Prostate gland (tissue), 2 donors: Measurements from ENCODE around the gene ZNF765. TPM values are rescaled to one million over a fixed set of nuclear protein-coding genes. Genes with fewer than 3 reads are reported as not detected.
"Not testable (repeated sequence)": the region's sequence is repeated elsewhere in the genome, so short reads cannot be mapped to it uniquely, and the experiment has no call there.

Experiments
- DNase-seq: peaks from one replicate; pipeline ENCODE4 v3.0.0-alpha.2; 2019; ENCODE audit warnings: low spot score
- H3K27ac ChIP-seq, 2 donors: fragments of 200-600 bp; sonication (generic); 2 replicates each; pipeline ENCODE4 v1.5.1; 2017 to 2019
- H3K27me3 ChIP-seq: fragments of 200-600 bp; sonication (generic); replicated peaks from 2 replicates; pipeline ENCODE4 v1.5.1; 2019; ENCODE audit not compliant: insufficient read depth
- H3K36me3 ChIP-seq, 2 donors: fragments of 200-600 bp; sonication (generic); 1 replicate in 1 of 2; 2 replicates in 1 of 2; pipeline versions ENCODE4 v1.5.1 to v1.8.1; 2017 to 2019
- H3K4me1 ChIP-seq: fragments of 200-600 bp; sonication (generic); replicated peaks from 2 replicates; pipeline ENCODE4 v1.5.1; 2019
- H3K4me3 ChIP-seq, 2 donors: fragments of 200-600 bp; sonication (generic); 2 replicates each; pipeline ENCODE4 v1.5.1; 2017 to 2019
- H3K9me3 ChIP-seq: fragments of 200-600 bp; sonication (generic); 2 replicates; pipeline ENCODE4 v1.5.1; 2017
- POLR2A ChIP-seq: fragments of 450-650 bp; IDR thresholded peaks from one replicate; pipeline ENCODE4 v1.6.1; 2016; ENCODE audit warnings: antibody characterized with exemption, mild to moderate bottlenecking
- POLR2AphosphoS5 ChIP-seq: sonication (generic); formaldehyde crosslinking; IDR thresholded peaks from one replicate; pipeline ENCODE4 v1.6.1; 2017; ENCODE audit warnings: antibody characterized with exemption
- WGBS: methylation state at CpG from one replicate; pipeline ENCODE4 v1.1.5; 2018; 5-methylcytosine and 5-hydroxymethylcytosine counted together
- intact Hi-C: fragments of 100-400 bp; cut with DNase I; formaldehyde crosslinking; loops from one replicate; pipeline ENCODE4 v1.14.2; 2022
- total RNA-seq, 2 donors: library from RNA; depleted of rRNA; stranded (reverse); fragments of >200 nt; gene quantifications; one replicate each; pipeline ENCODE4 v1.1.0, GENCODE V29; 2016
- TF ChIP-seq, protein P1 (sequence below), 4 experiments: fragments of 200-600 bp in 2 of 4; fragments of 450-650 bp in 2 of 4; sonication (generic) in 2 of 4; IDR thresholded peaks; 1 replicate in 3 of 4; 2 replicates in 1 of 4; pipeline ENCODE4 v1.5.1; 2016 to 2019; ENCODE audit warnings: antibody characterized with exemption in 4 of 4, mild to moderate bottlenecking in 2 of 4, moderate library complexity in 2 of 4

The ZNF765 gene
- total RNA-seq, 2 donors from 2014 or later = 12.5 to 23.0 TPM

DNA sequence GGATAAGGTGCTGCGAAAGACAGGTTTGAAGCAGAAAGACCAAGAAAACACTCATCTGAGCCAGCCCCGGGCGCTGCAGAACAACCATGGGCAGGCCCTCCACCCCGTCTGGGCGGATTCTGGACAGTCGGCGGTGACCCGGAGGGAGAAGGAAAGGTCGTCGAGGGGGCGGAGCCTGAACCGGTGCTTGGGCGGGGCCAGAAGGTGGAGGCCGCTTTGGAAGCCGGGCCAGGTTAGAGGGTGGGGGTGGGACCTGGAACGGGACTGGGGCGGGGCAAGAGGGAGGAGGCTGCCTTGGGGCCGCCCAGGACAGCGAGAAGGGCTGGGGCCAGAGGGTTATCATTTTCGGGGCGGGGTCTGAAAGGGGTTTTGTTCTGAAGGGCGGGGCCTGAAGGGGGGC lies 5.0 kb upstream of the ZNF765 start:
- TF ChIP-seq, protein P1, sequence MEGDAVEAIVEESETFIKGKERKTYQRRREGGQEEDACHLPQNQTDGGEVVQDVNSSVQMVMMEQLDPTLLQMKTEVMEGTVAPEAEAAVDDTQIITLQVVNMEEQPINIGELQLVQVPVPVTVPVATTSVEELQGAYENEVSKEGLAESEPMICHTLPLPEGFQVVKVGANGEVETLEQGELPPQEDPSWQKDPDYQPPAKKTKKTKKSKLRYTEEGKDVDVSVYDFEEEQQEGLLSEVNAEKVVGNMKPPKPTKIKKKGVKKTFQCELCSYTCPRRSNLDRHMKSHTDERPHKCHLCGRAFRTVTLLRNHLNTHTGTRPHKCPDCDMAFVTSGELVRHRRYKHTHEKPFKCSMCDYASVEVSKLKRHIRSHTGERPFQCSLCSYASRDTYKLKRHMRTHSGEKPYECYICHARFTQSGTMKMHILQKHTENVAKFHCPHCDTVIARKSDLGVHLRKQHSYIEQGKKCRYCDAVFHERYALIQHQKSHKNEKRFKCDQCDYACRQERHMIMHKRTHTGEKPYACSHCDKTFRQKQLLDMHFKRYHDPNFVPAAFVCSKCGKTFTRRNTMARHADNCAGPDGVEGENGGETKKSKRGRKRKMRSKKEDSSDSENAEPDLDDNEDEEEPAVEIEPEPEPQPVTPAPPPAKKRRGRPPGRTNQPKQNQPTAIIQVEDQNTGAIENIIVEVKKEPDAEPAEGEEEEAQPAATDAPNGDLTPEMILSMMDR (IDR thresholded peaks at IDR 0.05) = no peak
- no peak for TF ChIP-seq POLR2A
- TF ChIP-seq POLR2AphosphoS5 = no peak
- H3K27ac ChIP-seq = no peak overlapping the region
- WGBS = 55% methylated on average over 22 of the region's 22 CpGs
- H3K27me3 ChIP-seq = no peaks in the 10 kb centered on the region
- no peak for DNase-seq
- no peaks in the 10 kb centered on the region for H3K4me1 ChIP-seq
- H3K4me3 ChIP-seq = no peak overlapping the region
- H3K36me3 ChIP-seq = no peaks in the 10 kb centered on the region
- no peaks in the 10 kb centered on the region for H3K9me3 ChIP-seq
- intact Hi-C loops = loop anchor here (10.0 kb wide), 1 partner anchor 135 kb away; the partner anchor contains the start of genes VN1R2 and ZNF677

DNA sequence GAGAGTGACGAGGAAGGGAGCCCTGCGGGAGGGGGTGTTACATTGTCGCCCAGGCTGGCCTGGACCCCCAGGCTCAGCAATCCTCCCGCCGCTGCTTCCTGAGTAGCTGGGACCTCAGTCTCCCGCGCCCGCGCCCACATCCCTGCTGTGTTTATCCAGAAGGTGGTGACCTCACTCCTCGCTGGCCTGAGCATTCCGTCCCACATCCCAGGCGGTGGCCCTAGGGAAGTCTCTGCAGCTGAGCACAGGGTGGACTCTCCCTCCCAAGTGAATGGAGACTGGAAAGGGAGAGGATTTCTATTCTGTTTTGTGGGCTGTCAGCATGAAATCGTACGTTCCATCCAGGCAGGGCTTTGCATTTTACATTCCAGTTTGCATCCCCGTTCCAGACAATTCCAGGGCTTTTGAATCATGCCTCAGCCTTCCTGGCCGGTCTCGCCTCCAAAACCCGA lies 401 bp upstream of the ZNF765 start:
- Histone ChIP-seq H3K4me1 (no peaks in the 10 kb centered on the region), H3K4me3 (peak overlapping the region; percentile 73 to 75), H3K36me3 (no peaks in the 10 kb centered on the region), H3K27me3 (no peaks in the 10 kb centered on the region), H3K9me3 (no peaks in the 10 kb centered on the region), H3K27ac (peak overlapping the region; percentile 79 to 80)
- TF ChIP-seq, protein P1 (IDR thresholded peaks at IDR 0.05) = no peak
- TF ChIP-seq POLR2AphosphoS5 (no peak), POLR2A (no peak)
- 3% methylated on average over 18 of the region's 18 CpGs for WGBS
- intact Hi-C loops = loop anchor here (2.0 to 10.0 kb wide), 2 partner anchors 30 to 140 kb away; partner anchors contain the start of genes VN1R2, ZNF525 and ZNF677
- no peak for DNase-seq

DNA sequence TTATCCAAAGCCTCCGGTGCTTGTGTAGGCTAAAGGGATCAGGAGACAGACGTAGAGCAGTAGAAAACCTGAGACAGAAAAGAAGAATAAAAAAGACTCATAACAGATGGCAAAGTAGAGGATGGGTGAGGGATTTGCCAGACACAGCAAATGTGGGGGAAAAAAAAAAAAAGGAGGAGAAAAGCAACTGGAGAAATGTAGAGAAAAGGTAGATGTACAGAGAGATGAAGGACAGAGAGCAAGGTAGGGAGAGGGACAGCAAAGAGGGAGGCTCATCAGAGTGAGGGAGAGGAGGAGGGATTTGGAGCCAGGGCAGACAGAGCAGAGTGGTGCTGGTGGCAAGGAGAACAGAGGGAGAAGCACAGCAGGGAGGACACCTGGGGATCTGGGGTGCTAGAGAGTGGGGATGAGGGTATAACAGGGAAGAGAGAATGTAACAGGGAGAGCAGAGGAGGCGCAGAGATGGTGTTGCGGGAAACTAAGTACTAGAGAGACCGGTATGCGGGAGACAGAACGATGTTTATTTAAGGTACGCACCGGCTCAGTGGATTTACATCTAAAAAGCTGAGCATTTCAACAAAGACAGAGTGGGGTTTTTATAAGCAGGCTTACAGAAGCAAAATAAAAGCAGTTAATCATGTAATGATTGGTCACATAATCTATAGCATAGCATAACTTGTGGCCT lies 1.0 kb downstream of the ZNF765 start:
- H3K4me1 ChIP-seq, H3K9me3 ChIP-seq, DNase-seq, H3K36me3 ChIP-seq, H3K27me3 ChIP-seq: not testable (repeated sequence)
- H3K4me3 ChIP-seq = peak overlapping the region; percentile 73 to 75
- 8% methylated on average over 9 of the region's 9 CpGs for WGBS
- peak overlapping the region; percentile 79 to 80 for H3K27ac ChIP-seq
- intact Hi-C loops = loop anchor here (2.0 to 10.0 kb wide), 2 partner anchors 31 to 141 kb away; partner anchors contain the start of genes VN1R2, ZNF525 and ZNF677

DNA sequence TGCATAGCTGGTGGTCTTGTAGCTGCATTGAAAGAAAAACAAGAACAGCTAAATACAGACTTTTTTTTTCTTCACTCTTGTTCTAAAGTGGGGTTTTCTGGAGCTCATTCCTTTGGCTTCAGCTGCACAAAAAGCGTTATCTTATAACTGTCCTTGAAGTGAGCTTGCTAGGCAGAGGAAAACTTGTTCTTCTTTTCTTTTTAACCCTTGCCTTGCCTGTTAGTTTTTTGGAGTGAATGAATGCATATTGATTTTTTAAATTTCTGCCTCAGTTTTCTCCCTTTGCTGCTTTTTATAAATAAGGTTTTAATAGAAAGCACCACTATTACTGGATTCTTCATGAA lies 1.5 kb downstream of the ZNF765 start:
- WGBS = 0% methylated on average over 1 of the region's 1 CpG
- Histone ChIP-seq H3K27me3 (no peaks in the 10 kb centered on the region), H3K4me1 (no peaks in the 10 kb centered on the region), H3K4me3 (peak overlapping the region in 1 of 2 donors; percentile 75), H3K36me3 (no peaks in the 10 kb centered on the region), H3K9me3 (no peaks in the 10 kb centered on the region), H3K27ac (no peak overlapping the region)
- DNase-seq = no peak
- TF ChIP-seq, protein P1 (IDR thresholded peaks at IDR 0.05) = no peak
- TF ChIP-seq POLR2A (no peak), POLR2AphosphoS5 (no peak)
- intact Hi-C loops = loop anchor here (10.0 kb wide), 1 partner anchor 142 kb away; the partner anchor contains the start of genes VN1R2 and ZNF677

DNA sequence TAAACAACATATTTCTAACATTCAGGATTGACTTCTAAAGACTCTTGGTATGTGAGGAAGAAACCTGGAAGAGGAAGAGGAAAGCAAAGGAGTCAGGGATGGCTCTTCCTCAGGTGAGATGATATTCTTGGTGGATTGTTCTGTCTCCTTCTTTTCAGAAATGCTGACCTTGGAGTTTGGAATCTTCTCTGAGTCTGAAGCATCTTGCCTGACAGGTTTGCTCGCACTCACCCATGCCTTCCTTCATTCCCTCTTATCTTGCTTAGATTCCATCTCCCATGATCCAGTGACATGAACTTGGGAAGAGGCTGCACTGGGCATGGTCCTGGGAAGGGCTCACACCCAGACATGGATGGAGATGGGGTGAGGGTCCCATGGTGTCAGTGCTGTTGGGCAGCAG lies 3.0 kb downstream of the ZNF765 start:
- H3K36me3 ChIP-seq, H3K4me3 ChIP-seq, H3K4me1 ChIP-seq, H3K27me3 ChIP-seq, DNase-seq, H3K27ac ChIP-seq, H3K9me3 ChIP-seq: not testable (repeated sequence)
- intact Hi-C loops = loop anchor here (10.0 kb wide), 1 partner anchor 143 kb away; the partner anchor contains the start of genes VN1R2 and ZNF677
- WGBS = 67% methylated on average over 1 of the region's 1 CpG
